OCI-LY7 (cell line): ENCODE data around the gene BAG5. TPM values are rescaled to one million over a fixed set of nuclear protein-coding genes. Genes with fewer than 3 reads are reported as not detected.
A peak's percentile ranks its signal among the peaks of the same experiment; 100 is the strongest.
"Not testable (repeated sequence)": the region's sequence is repeated elsewhere in the genome, so short reads cannot be mapped to it uniquely, and the experiment has no call there.

ENCODE experiments used
- BruUV-seq: library from RNA; stranded (reverse); fragments of 400-500 nt; replicated peaks from 2 replicates; lab custom pipeline; 2021; lab: Mats Ljungman, UMichigan
- CTCF ChIA-PET: fragments of 300-600 bp; sonication (Branson Sonifier 250); formaldehyde crosslinking; loops from one replicate; lab custom pipeline; 2022; ENCODE audit warnings: antibody characterized with exemption; ENCODE audit not compliant: unreplicated experiment; lab: Charles Lee
- POLR2A ChIA-PET: fragments of 300-600 bp; sonication (Branson Sonifier 250); formaldehyde crosslinking; loops from one replicate; lab custom pipeline; 2022; ENCODE audit warnings: antibody characterized with exemption; lab: Charles Lee
- DNase-seq: peaks from one replicate; pipeline ENCODE4 v3.0.0-alpha.2; 2015; ENCODE audit warnings: low spot score
- H2AFZ ChIP-seq: fragments of 200-600 bp; sonication (generic), shearing (Covaris generic); 2 replicates; pipeline ENCODE4 v1.6.1; 2014; ENCODE audit warnings: mild to moderate bottlenecking, antibody characterized with exemption, low read length, moderate library complexity
- H3K27ac ChIP-seq: fragments of 200-600 bp; sonication (generic); 2 replicates; pipeline ENCODE4 v1.5.1; 2014; ENCODE audit warnings: mixed run types, low read depth, mild to moderate bottlenecking, moderate library complexity, low read length, inconsistent platforms; ENCODE audit not compliant: poor library complexity, severe bottlenecking
- H3K36me3 ChIP-seq: fragments of 200-600 bp; sonication (generic); 2 replicates; pipeline ENCODE4 v1.6.1; 2014; ENCODE audit warnings: mild to moderate bottlenecking, antibody characterized with exemption, low read length, moderate library complexity, mixed read lengths; ENCODE audit not compliant: insufficient read depth
- H3K4me1 ChIP-seq: fragments of 200-600 bp; sonication (generic); 2 replicates; pipeline ENCODE4 v1.5.1; 2014; ENCODE audit warnings: mild to moderate bottlenecking, low read length; ENCODE audit not compliant: insufficient read depth, poor library complexity, severe bottlenecking
- H3K4me2 ChIP-seq: fragments of 200-600 bp; sonication (generic); 2 replicates; pipeline ENCODE4 v1.6.1; 2014; ENCODE audit warnings: mild to moderate bottlenecking, low read length
- H3K4me3 ChIP-seq: fragments of 200-600 bp; sonication (generic); 2 replicates; pipeline ENCODE4 v1.5.1; 2014; ENCODE audit warnings: mild to moderate bottlenecking, low read depth, low read length; ENCODE audit not compliant: poor library complexity, severe bottlenecking
- H3K79me2 ChIP-seq: fragments of 200-600 bp; sonication (generic); 2 replicates; pipeline ENCODE4 v1.6.1; 2016; ENCODE audit warnings: low read depth, mild to moderate bottlenecking, low read length, moderate library complexity, mixed read lengths; ENCODE audit not compliant: insufficient read depth
- H3K9me2 ChIP-seq: fragments of 200-600 bp; sonication (generic); 2 replicates; pipeline ENCODE4 v1.6.1; 2016; ENCODE audit warnings: mild to moderate bottlenecking, low read length, mixed read lengths; ENCODE audit not compliant: insufficient read depth
- H3K9me3 ChIP-seq: fragments of 200-600 bp; sonication (generic); 2 replicates; pipeline ENCODE4 v1.6.1; 2014; ENCODE audit warnings: mild to moderate bottlenecking, mixed run types, low read length, mixed read lengths
- H4K20me1 ChIP-seq: fragments of 200-600 bp; sonication (generic); 2 replicates; pipeline ENCODE4 v1.6.1; 2014; ENCODE audit warnings: mild to moderate bottlenecking, antibody characterized with exemption, low read length, moderate library complexity, mixed read lengths; ENCODE audit not compliant: insufficient read depth
- CTCF ChIP-seq: fragments of 200-600 bp; sonication (generic); conservative IDR thresholded peaks from 2 replicates; pipeline ENCODE4 v1.5.1; 2014; ENCODE audit warnings: mild to moderate bottlenecking, antibody characterized with exemption, low read length, moderate library complexity, mixed read lengths
- EZH2phosphoT487 ChIP-seq: fragments of 200-600 bp; sonication (generic); IDR thresholded peaks from 2 replicates; pipeline ENCODE4 v1.6.1; 2018; ENCODE audit warnings: low read depth, borderline replicate concordance, mild to moderate bottlenecking, mixed run types, antibody characterized with exemption, low read length, moderate library complexity, mixed read lengths
- intact Hi-C: fragments of 100-400 bp; cut with micrococcal nuclease; formaldehyde crosslinking; loops from one replicate; pipeline ENCODE4 v1.10.0; 2022; ENCODE audit not compliant: unreplicated experiment
- total RNA-seq, 2 experiments: library from RNA; depleted of rRNA in 1 of 2; stranded (reverse); fragments of >200 nt in 1 of 2; shearing (Covaris generic) in 1 of 2; gene quantifications; 2 replicates each; pipeline ENCODE4 v1.2.3, GENCODE V29; 2014 to 2022

The BAG5 gene
- total RNA-seq, 2 experiments from 2014 or later = 29.2 to 38.7 TPM

- BruUV-seq = no TSS peak
These were observed 49.5 kb downstream of the BAG5 start for GRCh38 chr14:103512701-103513611.

GRCh38 chr14:103512180-103512579, 50.3 kb downstream of the BAG5 start:
- intact Hi-C loops, H3K9me3 ChIP-seq, CTCF ChIA-PET, H3K27ac ChIP-seq, H2AFZ ChIP-seq, H3K4me2 ChIP-seq, H3K4me1 ChIP-seq, H4K20me1 ChIP-seq, BruUV-seq, DNase-seq, H3K4me3 ChIP-seq, H3K79me2 ChIP-seq, H3K9me2 ChIP-seq: not testable (repeated sequence)
- H3K36me3 ChIP-seq = peaks cover 16% of the 10 kb centered on the region; the same call in 1 of the 2 replicates
- POLR2A ChIA-PET = interaction anchor here (0.7 kb wide), 1 partner anchor 107 kb away, joined by 5 read pairs; no protein-coding TSS in a partner anchor

More at GRCh38 chr14:103512701-103513611, 49.5 kb downstream of the BAG5 start:
- Histone ChIP-seq H4K20me1 (no peaks in the 10 kb centered on the region), H3K4me3 (no peak overlapping the region), H3K9me3 (no peaks in the 10 kb centered on the region), H3K4me1 (no peaks in the 10 kb centered on the region), H2AFZ (no peak overlapping the region), H3K27ac (no peak overlapping the region), H3K36me3 (peaks cover 12% of the 10 kb centered on the region; the same call in 1 of the 2 replicates), H3K79me2 (no peaks in the 10 kb centered on the region), H3K4me2 (no peak overlapping the region), H3K9me2 (no peaks in the 10 kb centered on the region)
- no peak for DNase-seq
- CTCF ChIA-PET = interaction anchor here (0.6 kb wide), 1 partner anchor 63 kb away, joined by 3 read pairs; no protein-coding TSS in a partner anchor
- TF ChIP-seq CTCF (no peak), EZH2phosphoT487 (no peak)
- POLR2A ChIA-PET = interaction anchor here (0.6 kb wide), 1 partner anchor 412 kb away, joined by 3 read pairs; no protein-coding TSS in a partner anchor
- intact Hi-C loops = no loop called here

GRCh38 chr14:103510724-103511693, 51.4 kb downstream of the BAG5 start:
- DNase-seq = no peak
- H3K27ac ChIP-seq = no peak overlapping the region
- no peak overlapping the region for H3K4me2 ChIP-seq
- intact Hi-C loops = no loop called here
- BruUV-seq = no TSS peak
- ChIA-PET POLR2A (interaction anchor here (0.7 kb wide), 1 partner anchor 106 kb away, joined by 5 read pairs; no protein-coding TSS in a partner anchor), CTCF (no interaction called here)
- no peaks in the 10 kb centered on the region for H3K79me2 ChIP-seq
- H3K36me3 ChIP-seq = peaks cover 16% of the 10 kb centered on the region; the same call in 1 of the 2 replicates
- no peak overlapping the region for H2AFZ ChIP-seq
- no peaks in the 10 kb centered on the region for H3K4me1 ChIP-seq
- TF ChIP-seq CTCF (peak; percentile 55), EZH2phosphoT487 (no peak)
- no peaks in the 10 kb centered on the region for H4K20me1 ChIP-seq
- no peak overlapping the region for H3K4me3 ChIP-seq
- H3K9me2 ChIP-seq = no peaks in the 10 kb centered on the region
- H3K9me3 ChIP-seq = no peaks in the 10 kb centered on the region
